Hematopoietic multipotent progenitor cell treated with erythropoietin and hydrocortisone succinate and interleukin-3 and kit ligand, for 8 days (in vitro differentiated cells): ENCODE data around the gene RASSF9.

Experiments used
- DNase-seq: peaks from one replicate; pipeline ENCODE4 v3.0.0-alpha.2; 2015

Gene RASSF9

DNA sequence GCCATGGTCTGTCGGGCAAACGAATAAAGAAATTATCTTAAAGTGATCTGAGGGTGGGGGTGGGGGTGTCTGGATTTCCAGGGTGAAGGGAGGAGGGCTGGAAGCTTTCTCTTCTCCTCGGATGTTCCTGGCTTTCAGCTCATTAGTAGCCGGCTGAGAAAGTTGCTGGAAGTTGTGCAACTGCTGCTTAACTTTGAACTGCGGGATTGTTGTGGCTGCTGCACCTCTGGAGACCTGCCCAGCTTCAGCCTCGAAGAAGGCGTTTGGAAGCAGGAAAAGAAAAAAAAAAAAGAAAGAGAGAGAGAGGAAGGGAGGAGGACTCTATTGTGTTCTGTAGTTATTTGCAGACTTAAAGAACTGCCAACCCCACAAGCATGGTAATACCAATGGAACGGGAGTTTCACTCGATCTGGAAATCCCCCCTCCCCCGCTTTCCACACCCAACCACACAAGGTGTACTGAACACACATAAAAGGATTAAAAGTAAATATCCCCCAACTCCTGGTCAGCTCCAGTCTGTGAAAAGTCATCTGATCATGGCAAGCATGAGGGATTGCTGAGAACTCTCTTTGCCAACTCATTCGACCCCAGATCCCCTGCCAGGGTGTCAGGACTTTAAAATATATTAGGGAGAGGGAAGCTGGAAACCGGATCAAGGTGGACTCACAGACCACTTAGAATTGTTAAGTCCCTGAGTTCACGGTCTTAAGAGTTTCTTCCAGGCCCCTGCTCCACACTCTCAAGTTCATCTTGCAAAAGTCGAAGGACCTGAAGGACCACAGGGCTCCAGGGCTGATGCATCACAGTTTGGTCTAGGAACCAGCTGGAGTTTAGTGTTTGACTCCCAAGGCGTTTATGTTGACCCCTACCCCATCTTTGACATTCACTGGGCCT lies at the start of gene RASSF9:
RASSF9 (minus strand) TSS at position 213 of the 894 bp plus-strand sequence; CDS start at position 5, 208 bp downstream.
- DNase-seq = no peak

DNA sequence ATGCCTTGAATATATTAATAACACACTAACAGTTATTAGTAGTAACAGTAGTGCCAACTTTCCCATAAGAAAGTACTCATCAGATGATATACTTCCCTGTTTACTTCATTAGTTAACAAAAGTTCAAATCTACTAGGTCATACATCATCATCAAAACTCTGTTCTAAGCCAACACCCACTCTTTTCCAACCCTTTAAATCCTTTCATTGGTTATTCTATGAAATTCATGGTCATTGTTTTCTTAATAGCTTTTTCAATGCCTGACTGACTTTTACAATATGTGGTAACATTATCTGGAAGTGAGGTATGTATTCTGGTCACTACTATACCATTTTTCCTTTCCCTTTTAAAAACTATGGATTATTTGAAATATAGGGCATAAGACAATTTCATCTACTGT lies 47.6 kb upstream of the RASSF9 start:
- no peak for DNase-seq

GRCh38 chr12:85877459-85877858 lies 41.2 kb upstream of the RASSF9 start:
- DNase-seq = no peak

GRCh38 chr12:85874031-85874461 lies 37.8 kb upstream of the RASSF9 start, which contains the start of gene NTS:
NTS (plus strand) TSS chr12:85874295; CDS start chr12:85874404, 109 bp downstream.
- peak; percentile 5 for DNase-seq

DNA sequence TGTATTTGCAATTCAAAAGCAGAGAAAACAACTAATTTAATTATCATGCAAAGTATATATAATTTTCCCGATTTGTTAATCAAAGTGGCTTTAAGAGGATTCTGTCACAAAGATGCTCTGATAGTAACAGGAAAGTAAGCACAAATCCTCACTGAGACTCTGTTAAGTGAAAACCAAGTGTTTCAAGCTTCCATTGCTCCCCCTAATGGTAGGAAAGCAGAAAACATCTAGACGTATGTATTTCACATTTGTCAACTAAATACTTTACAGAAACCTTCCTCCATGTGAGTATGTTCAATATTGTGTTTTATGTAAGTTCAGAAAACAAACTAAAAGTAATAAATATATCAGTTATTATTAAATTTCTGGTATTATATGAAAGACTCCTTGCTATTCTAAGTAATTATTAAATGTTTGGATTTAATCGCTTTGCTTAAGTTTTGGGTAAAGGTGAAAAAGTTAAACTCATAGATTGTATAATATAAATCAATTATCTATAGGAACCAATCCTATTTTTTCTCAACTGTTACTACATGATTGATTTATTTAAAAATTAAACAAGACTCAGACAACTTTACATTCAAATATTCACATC lies 36.4 kb upstream of the RASSF9 start:
- DNase-seq = peak; percentile 67

GRCh38 chr12:85866986-85867776 lies 31.0 kb upstream of the RASSF9 start:
- DNase-seq = peak; percentile 70

DNA sequence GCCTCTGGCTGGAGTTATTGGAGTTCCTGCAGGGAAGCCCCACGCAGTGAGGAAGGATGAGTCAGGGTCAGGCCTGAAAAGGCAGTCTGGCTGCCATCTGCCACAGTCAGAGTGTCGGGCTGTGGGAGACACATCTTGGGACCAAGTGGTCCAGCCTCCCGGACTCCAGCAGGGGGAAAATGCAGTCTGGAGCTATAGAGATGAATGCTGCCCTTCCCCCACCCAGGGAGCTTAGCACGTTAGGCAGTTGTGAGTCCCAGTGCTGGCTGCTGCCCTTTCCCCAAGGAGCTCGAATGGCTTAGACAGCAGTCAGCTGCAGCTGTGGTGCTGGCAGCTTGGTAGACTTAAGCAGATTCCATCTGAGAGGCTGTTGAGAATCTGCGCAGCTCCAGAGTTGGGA lies 29.7 kb upstream of the RASSF9 start:
- DNase-seq = no peak

- DNase-seq = no peak
Measured at GRCh38 chr12:85856966-85857365, 20.8 kb upstream of the RASSF9 start.

DNA sequence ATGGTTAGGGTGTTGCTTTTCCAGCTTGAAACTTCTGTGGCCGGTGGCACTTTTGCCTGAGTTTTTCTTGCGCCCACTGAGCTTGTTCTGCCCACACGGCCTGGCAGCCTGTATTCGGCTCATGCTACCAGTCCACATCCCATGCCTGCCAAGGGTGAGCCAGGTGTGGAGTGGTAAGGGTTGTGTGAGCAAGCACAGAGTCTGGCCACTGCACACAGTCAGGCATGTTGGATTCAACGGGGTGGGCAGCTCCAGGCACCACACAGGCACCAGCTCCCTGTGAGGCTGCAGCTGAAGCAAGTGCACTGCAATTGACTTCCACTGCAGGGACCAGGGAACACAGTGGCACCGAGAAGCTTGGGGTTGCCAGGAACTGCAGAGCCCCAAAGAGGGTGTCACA lies 19.1 kb upstream of the RASSF9 start:
- DNase-seq = no peak

- DNase-seq = no peak
Measured at GRCh38 chr12:85849344-85849743, 13.1 kb upstream of the RASSF9 start.

GRCh38 chr12:85843606-85844310 lies 7.5 kb upstream of the RASSF9 start:
- no peak for DNase-seq

DNA sequence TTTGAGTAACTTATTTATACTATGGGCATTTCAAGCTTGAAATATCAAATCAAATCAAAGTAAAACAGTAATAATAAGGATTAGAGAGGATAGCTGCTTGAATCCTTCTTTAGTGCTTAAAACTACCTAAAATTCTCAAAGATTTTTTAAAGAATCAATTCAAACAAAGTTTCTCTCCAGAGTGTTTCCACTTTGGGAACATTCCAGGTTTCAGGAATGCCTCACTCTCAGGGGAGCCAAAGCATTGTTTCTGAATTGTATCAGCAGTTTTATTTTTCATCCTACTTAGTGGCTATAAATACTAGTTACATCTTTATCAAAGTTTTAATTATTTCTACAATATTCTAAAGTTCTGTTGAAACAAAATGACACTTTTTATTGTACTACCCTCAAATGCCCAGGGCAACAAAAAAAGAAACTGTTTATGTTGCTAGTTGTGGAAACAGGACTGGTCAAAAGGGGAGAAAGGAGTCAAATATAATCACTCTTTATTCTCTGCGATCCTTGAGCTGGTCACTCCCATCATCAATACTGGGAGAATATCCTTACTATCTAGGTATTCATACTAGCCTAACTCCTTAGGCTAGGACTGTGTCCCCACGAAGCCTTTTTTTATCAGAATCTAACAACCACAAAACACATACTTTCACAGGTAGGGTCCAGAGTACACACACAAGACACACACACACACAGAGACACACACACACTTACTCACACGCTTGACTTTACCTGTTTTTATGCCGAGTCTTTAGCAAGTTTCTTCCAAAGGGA lies 598 bp downstream of the RASSF9 start:
- no peak for DNase-seq

GRCh38 chr12:85834378-85834777 lies 1.8 kb downstream of the RASSF9 start:
- no peak for DNase-seq

DNA sequence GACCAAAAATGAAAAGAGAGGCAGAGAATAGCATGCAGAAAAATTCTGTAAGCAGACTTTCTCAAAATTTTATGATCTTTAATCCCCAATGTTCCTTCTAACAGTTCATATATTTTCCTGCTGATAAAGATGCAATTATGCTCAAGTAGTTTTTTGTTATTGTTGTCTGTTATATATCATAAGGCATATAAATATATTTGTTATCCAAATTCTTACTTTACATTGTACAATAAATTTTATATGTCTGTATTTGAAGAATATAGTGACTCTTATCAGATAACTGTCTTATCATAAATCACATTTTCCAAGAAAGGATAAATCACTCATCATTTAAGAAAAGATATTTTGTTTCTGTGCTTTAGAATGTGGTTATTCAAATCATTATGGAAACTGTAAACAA lies 2.6 kb downstream of the RASSF9 start:
- DNase-seq = no peak

DNA sequence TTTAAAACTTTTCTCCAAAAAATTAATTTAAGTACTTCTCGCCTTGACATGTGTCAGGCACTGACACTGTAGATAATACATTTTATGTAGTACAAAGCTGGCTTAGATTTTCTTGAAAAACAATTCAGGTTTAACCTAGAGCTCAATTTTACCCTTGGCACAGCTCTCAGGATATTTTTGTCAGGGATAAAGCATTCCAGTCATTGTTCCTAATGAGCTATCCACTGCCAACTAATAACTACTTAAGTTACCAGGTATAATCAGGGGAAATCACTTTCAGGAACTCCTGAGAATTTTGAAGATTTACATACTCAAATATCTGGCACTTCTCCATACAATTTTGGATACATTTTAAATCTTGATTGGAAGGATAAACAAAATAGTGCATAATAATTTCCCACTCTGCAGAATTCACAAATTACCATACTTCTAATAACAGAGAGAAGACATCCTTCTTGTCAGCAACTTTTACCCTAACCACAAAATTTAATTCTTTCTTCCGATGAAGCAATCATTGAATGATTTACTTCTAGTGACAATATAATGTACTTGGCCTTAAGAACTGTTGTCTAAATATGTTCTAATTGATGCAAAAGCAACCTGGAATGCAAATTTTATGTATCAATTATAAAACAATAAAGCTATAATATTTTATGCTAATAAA lies 4.8 kb downstream of the RASSF9 start:
- DNase-seq = no peak

GRCh38 chr12:85829391-85829790 lies 6.8 kb downstream of the RASSF9 start:
- DNase-seq = no peak

GRCh38 chr12:85828576-85828975 lies 7.6 kb downstream of the RASSF9 start:
- no peak for DNase-seq

DNA sequence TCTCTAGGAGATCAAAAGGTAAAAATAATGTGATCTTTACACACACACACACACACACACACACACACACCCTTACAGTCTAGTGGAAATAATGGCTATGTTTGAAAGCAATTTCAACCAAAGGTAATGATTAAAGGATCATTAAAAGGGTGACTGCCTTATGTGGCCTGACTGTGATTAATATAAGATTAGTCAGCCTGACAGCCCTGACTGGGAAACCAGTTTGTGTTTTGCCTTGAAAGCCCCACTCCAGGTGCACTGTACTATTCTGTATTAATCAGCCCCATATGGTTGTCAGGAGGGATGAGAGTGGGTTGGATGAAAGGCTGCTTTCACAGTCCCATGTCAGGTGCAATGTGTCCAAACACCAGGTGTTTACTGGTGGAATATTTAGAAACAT lies 10.5 kb downstream of the RASSF9 start:
- DNase-seq = no peak

DNA sequence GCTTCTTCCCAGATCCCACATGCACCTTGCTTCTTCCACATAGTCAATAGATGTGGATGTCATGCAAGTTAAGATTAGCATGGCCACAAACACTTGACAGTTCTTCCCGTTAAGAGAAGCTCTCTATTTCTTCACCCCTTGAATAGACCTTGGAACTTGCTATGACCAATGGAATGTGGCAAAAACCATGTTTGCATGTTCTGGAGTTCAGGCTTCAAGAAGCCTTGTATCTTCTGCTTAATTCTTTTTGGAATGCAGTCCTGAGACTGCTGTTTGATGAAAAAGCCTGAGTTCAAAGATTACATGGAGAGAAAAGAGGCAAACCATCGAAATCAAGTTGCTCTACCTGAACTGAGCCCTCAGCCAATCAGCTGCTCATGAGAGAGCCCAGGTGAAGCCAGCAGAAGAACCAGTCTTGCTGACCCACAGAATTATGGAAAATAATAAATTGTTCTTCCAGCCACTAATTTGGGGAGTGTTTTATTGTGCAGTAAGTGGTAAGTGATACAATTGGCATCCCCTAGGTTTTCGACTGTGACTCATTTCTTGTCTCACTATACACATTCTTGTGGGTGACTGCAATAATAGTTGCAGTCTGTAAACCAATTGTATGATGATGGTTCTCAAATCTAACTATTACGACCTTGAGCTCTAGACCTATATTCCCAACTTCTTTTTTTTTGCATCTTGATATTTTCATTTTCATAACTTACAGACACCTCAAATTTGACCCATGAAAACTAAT lies 12.6 kb downstream of the RASSF9 start:
- no peak for DNase-seq

GRCh38 chr12:85821759-85822158 lies 14.4 kb downstream of the RASSF9 start:
- no peak for DNase-seq

DNA sequence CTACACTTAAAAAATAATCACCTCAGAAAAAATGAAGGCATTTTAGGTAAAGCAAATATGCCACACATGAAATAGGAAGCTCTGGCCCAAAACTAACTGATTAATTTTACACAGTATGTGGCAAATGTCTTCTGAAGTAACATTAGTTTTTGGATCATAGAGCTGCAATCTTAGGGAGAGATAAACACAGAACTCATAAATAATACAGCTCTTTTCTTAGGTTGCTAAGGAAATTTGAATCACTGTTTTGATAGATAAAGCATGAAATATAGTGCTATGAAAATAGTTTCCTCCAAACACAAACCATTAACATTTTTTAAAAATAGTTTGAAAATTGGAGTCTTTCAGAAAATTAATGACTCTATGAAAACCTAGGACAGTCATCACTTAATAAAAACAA lies 15.0 kb downstream of the RASSF9 start:
- no peak for DNase-seq
